GM12875 (cell line): Measurements from ENCODE around the gene COL23A1.

Experiments
- H3K4me3 ChIP-seq: one replicate; pipeline ENCODE4 v1.5.1; 2011; ENCODE audit warnings: low read depth, low read length, control low read depth
- CTCF ChIP-seq: IDR thresholded peaks from 2 replicates; pipeline ENCODE4 v1.5.1; 2011; ENCODE audit warnings: low read depth, mild to moderate bottlenecking, control low read depth, inconsistent platforms, low read length, moderate library complexity, borderline replicate concordance; ENCODE audit not compliant: insufficient read depth

COL23A1 gene

DNA sequence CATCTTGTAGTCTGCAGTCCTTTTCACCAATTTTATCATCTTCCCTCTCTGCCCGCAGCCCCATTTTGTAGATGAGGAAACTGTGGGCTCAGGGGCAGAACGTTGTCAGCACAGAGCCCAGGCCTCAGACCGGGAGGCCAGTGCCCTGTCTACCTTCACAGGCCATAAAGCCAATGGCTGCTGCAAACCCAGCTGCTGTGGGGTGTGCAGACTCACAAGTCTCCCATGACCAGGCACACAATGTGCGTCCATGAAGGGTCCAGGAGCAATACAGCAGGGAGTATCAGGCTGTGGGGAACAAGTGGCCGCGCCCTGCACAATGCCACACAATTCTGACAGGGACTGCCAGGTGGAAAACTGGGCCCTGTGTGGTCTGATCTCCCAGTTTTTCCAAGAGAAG lies 71.0 kb downstream of the COL23A1 start:
- TF ChIP-seq CTCF, result no peak
- no peak overlapping the region for H3K4me3 ChIP-seq

GRCh38 chr5:178516504-178517235 lies 73.5 kb downstream of the COL23A1 start:
- no peak overlapping the region for H3K4me3 ChIP-seq
- no peak for TF ChIP-seq CTCF

GRCh38 chr5:178515776-178516503 lies 74.3 kb downstream of the COL23A1 start:
- H3K4me3 ChIP-seq, result no peak overlapping the region
- TF ChIP-seq CTCF, result no peak

DNA sequence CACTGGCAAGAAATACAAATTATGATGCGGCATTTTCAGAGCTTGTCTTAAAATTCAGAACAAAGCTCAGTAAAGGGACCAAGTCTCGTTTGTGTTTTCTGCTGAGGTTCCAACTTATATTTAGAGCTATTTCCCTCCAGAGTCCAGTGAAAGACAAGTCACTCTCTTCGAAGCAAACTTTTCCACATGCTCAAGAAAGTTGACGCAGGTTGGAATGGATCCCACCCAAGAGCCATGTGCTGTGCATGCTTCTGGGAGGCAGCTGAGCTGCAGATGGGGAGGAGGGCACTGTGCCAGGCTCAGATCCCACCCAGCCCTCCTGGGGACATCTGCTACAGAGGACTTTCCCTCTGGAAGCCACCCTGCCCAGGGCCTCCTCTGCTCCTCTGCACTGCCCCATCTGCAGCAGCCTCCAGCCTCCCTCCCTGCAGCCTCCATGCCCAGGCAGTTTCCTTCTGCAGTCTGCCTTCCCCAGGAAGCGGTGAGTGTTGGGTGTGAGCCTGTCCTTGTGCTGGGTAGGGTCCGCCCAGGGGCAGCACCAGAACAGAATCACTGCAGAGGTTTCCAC lies 75.3 kb downstream of the COL23A1 start:
- no peak for TF ChIP-seq CTCF

DNA sequence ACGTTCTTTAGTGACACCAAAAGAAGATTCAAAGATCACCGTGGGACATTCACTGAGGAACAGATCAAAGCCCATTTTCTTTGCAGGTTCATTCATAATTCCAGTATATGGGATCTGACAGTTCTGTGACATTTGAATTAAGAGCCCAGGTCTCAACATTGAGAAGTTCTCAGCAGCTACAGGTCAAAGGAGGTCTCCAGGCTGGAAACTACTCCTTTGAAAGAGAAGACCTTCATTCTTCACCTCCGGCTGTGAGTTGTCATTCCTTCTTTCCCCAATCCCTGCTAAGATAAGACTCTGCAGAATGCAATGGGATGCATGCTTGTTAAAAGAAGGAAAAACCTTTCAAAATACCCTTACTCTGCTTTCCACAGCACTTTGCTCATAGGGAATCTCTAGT lies 79.0 kb downstream of the COL23A1 start:
- no peak overlapping the region for H3K4me3 ChIP-seq
- no peak for TF ChIP-seq CTCF

More for the DNA sequence above, 75.3 kb downstream of the COL23A1 start:
- H3K4me3 ChIP-seq, result no peak overlapping the region

GRCh38 chr5:178509491-178510057 lies 80.6 kb downstream of the COL23A1 start:
- no peak overlapping the region for H3K4me3 ChIP-seq
- no peak for TF ChIP-seq CTCF
